NCI-H345 (cell line): ENCODE data around the gene COL24A1.
A peak's percentile ranks its signal among the peaks of the same experiment; 100 is the strongest.
"Not testable (repeated sequence)": the region's sequence is repeated elsewhere in the genome, so short reads cannot be mapped to it uniquely, and the experiment has no call there.

Source experiments
- DNase-seq: peaks from one replicate; lab custom pipeline; 2025; lab: John Stamatoyannopoulos, UW

Gene COL24A1

GRCh38 chr1:85801520-85801919 lies 355.1 kb downstream of the COL24A1 start:
- DNase-seq = no peak

GRCh38 chr1:85799737-85800136 lies 356.8 kb downstream of the COL24A1 start:
- DNase-seq = no peak

- DNase-seq = no peak
These were observed 358.2 kb downstream of the COL24A1 start for GRCh38 chr1:85798419-85798818.

- not testable (repeated sequence) for DNase-seq
These were observed 379.6 kb downstream of the COL24A1 start for GRCh38 chr1:85777021-85777420.

GRCh38 chr1:85762804-85763203 lies 393.8 kb downstream of the COL24A1 start:
- DNase-seq = no peak

- no peak for DNase-seq
These were observed 399.7 kb downstream of the COL24A1 start for GRCh38 chr1:85756864-85757263.

GRCh38 chr1:85748120-85748519 lies 408.5 kb downstream of the COL24A1 start:
- DNase-seq = no peak

- no peak for DNase-seq
These were observed 409.8 kb downstream of the COL24A1 start for GRCh38 chr1:85746777-85747176.

- DNase-seq = no peak
These were observed 412.8 kb downstream of the COL24A1 start for GRCh38 chr1:85743814-85744213.

- DNase-seq = no peak
These were observed 421.6 kb downstream of the COL24A1 start for GRCh38 chr1:85734931-85735330.

GRCh38 chr1:85718678-85719340 lies 437.8 kb downstream of the COL24A1 start:
- DNase-seq = no peak

- DNase-seq = not testable (repeated sequence)
These were observed 442.0 kb downstream of the COL24A1 start for GRCh38 chr1:85714418-85715114.

GRCh38 chr1:85708829-85709227 lies 447.7 kb downstream of the COL24A1 start:
- no peak for DNase-seq

GRCh38 chr1:85707990-85708828 lies 448.4 kb downstream of the COL24A1 start, which contains the start of gene ZNHIT6:
TSS of gene ZNHIT6 (minus strand) at chr1:85708433. CDS start at chr1:85708284, 149 bp downstream.
- DNase-seq = peak; percentile 93

- DNase-seq = no peak
These were observed 449.1 kb downstream of the COL24A1 start for GRCh38 chr1:85707267-85707989.

- no peak for DNase-seq
These were observed 450.6 kb downstream of the COL24A1 start for GRCh38 chr1:85705940-85706339.

GRCh38 chr1:85700422-85700821 lies 456.1 kb downstream of the COL24A1 start:
- DNase-seq = no peak

GRCh38 chr1:85697895-85698294 lies 458.7 kb downstream of the COL24A1 start:
- DNase-seq = no peak

- peak; percentile 7 for DNase-seq
These were observed 463.8 kb downstream of the COL24A1 start for GRCh38 chr1:85692730-85693314.

GRCh38 chr1:85689775-85690404 lies 466.7 kb downstream of the COL24A1 start:
- no peak for DNase-seq
